OCI-LY7 (cell line): Measurements from ENCODE around the gene SLC16A10.
"Not testable (repeated sequence)": the region's sequence is repeated elsewhere in the genome, so short reads cannot be mapped to it uniquely, and the experiment has no call there.

ENCODE experiments used
- EZH2phosphoT487 ChIP-seq: fragments of 200-600 bp; sonication (generic); IDR thresholded peaks from 2 replicates; pipeline ENCODE4 v1.6.1; 2018; ENCODE audit warnings: low read depth, borderline replicate concordance, mild to moderate bottlenecking, mixed run types, antibody characterized with exemption, low read length, moderate library complexity, mixed read lengths
- TF ChIP-seq, protein P1 (sequence below): fragments of 200-600 bp; sonication (generic); conservative IDR thresholded peaks from 2 replicates; pipeline ENCODE4 v1.5.1; 2014; ENCODE audit warnings: mild to moderate bottlenecking, antibody characterized with exemption, low read length, moderate library complexity, mixed read lengths

DNA sequence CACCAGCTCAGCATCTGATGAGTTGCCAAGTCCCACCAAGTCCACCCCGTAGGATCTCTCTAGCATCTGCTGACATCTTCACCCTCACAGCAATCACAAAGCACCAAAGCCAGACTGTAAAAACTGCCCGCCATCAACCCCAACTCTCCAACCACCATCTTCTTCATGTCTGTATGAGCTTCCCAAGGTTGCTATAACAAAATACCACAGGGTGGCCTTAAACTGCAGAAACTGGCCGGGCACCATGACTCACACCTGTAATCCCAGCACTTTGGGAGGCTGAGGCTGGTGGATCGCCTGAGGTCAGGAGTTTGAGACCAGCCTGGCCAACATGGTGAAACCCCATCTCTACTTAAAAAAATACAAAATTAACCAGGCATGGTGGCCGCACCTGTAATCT lies 25.3 kb upstream of the SLC16A10 start:
- TF ChIP-seq EZH2phosphoT487, result not testable (repeated sequence)
- TF ChIP-seq, protein P1, sequence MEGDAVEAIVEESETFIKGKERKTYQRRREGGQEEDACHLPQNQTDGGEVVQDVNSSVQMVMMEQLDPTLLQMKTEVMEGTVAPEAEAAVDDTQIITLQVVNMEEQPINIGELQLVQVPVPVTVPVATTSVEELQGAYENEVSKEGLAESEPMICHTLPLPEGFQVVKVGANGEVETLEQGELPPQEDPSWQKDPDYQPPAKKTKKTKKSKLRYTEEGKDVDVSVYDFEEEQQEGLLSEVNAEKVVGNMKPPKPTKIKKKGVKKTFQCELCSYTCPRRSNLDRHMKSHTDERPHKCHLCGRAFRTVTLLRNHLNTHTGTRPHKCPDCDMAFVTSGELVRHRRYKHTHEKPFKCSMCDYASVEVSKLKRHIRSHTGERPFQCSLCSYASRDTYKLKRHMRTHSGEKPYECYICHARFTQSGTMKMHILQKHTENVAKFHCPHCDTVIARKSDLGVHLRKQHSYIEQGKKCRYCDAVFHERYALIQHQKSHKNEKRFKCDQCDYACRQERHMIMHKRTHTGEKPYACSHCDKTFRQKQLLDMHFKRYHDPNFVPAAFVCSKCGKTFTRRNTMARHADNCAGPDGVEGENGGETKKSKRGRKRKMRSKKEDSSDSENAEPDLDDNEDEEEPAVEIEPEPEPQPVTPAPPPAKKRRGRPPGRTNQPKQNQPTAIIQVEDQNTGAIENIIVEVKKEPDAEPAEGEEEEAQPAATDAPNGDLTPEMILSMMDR, result not testable (repeated sequence)
